NCI-H2227 treated with DMSO at 0.1 percent for 48 hours (cell line): ENCODE data around the gene ZNF532.
"Not testable (repeated sequence)": the region's sequence is repeated elsewhere in the genome, so short reads cannot be mapped to it uniquely, and the experiment has no call there.

Experiments used
- DNase-seq: peaks from one replicate; lab custom pipeline; 2025; lab: John Stamatoyannopoulos, UW

ZNF532 gene

GRCh38 chr18:58850786-58851469 is 13.7 kb upstream of the ZNF532 start:
- no peak for DNase-seq

DNA sequence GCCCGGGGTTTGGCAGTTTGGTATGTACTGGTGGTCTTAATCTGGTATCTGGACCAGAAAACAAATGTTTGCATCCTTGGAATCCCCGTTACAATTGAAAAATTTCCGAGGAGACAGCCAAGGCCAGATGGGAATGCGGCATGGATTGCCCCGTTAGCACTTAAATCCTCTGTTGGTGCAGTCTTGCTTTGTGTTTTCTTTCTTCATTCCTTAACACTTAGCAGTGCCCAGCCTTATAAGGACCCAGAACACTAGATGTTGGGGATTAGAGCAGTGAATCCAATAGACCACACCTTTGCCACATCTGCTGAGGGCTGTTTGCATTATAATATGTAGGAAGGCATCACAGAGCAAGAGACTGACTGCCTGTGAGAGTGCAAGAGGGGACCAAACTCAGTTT is 12.8 kb upstream of the ZNF532 start:
- DNase-seq: no peak

- no peak for DNase-seq
Observed at GRCh38 chr18:58852629-58853028, 12.0 kb upstream of the ZNF532 start.

DNA sequence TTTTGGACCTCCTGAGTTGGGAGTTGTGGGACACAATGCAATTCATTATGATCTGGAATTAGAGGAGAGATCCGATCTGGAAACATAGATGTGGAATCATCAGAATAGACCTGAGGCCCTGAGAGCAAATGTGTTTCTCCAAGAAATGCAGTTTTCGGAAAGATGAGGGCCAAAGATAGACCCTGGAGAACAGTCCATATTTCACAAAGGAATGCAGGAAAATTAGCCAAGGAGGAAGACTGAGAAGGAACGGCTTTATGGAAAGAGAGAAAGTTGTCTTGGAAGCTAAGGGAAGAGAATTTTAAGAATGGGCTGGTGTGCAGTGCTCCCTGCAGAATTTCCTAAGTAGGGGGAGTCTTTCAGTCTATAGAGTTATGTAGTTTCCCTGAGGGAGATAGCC is 11.1 kb upstream of the ZNF532 start:
- no peak for DNase-seq

- DNase-seq: not testable (repeated sequence)
Observed at GRCh38 chr18:58855521-58855920, 9.2 kb upstream of the ZNF532 start.

DNA sequence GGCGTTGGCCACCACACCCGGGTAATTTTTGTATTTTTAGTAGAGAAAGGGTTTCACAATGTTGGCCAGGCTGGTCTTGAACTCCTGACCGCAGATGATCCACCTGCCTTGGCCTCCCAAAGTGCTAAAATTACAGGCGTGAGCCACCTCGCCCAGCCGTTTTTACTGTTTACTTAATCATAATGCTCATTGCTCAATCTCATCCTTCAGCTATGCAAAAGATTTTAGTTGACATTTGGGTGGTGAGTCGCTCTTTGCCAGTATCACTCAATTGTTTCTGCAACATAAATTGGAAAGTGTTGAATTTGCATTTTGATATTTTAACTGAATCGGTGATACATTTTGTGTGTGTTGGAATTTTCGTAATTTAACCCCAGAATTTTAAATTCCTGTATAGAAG is 7.8 kb upstream of the ZNF532 start:
- no peak for DNase-seq

DNA sequence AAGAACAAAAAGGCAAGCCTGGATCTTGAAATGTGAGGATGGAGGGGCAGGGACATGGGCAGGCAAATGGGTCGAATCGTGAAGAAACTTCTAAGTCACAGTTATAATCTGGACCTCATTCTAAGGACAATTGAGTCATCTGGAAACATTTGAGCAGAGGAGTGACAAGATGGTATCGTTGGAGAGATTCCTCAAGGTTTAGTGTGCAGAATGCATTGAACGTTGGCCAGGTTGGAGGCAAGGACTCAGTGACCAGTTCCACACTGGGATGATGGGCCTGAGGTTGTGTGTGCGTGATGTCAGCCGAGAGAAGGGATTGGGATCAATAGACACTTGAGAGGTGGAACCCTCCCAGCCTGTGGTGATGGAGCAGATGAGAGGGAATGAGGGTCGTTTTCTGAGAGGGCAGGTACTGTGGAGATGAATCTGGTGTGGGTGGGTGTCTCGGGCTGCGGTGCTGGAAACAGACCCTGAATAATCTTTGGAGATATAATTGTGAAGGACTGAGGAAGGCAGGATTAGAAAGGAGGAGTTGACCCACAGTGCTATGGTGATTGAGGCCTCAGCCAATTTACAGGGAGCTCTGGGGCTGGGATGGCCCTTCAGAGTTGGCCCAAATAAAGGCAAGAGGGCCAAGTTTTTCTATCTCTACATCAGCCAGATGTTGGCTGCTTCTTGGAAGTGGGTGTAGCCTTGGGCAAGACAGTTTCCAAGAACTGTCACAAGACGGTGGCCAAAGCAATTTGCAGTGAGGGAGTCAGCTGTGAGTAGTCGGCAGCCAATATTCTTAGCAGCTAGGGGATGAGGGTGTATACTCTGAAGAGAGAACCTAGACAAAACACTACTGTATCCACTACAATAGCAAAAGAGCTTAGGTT is 5.8 kb upstream of the ZNF532 start:
- DNase-seq: no peak

- DNase-seq: no peak
Observed at GRCh38 chr18:58859907-58860306, 4.8 kb upstream of the ZNF532 start.

DNA sequence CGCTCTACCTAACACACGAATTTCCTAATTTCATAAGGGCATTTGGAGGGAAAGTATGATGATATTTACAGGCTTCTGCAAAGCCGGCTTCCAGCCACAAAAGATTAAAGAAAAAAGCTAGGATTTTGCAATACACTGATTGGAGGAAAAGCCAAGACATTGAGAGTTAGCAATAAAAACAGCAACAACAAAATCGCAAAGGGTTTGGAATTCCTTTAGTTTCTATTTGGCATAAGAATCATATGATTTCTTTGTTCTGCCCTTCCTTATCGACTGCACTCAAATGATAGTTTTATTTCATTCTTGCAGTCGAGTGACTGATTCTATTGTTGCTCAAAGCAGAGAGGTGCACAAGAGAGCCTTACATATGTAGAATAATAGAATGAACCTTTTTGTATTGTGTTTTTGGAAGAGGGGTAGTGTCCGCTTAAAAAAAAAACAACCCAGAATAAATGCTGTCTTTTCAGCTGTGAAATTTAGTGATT is 3.9 kb upstream of the ZNF532 start:
- DNase-seq: peak; percentile 86

DNA sequence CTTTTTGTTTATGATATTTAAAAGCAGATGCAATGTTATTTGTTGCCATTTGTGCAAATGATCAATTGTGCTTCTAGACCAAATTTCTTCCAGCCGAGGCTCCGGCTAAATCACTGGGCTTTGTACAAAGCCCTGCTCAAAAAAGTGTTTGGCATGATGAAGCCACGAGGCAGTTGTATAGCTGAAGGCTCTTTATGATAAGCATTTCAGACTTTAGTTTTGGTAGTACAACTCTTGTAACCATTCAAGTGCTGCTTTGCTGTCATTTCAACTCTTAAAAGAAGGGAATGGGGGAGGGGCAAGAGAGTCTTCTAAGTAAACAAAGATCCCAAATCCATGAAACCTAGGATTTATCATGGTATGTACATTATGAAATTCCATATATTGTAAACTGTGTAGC is 3.3 kb upstream of the ZNF532 start:
- DNase-seq: peak; percentile 86

GRCh38 chr18:58861861-58862301 is 2.8 kb upstream of the ZNF532 start:
- DNase-seq: no peak

DNA sequence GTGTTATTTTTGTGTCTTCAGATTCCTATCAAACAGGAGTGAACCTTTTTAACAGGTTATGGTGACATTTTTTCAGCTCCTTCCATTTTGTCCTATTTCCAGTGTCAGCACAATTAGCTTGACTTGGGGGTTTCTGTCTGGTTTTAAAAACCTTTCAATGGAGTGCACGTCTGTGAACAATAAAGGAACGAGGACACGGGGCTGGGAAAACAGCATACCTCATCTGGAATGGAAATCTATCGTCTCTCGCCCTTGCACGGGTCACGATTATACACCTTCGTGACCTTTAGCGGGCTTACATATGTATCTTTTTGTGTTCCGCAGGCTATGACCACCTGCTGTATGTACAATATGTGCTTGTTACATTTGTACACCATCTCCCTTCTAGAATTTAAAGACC is 2.3 kb upstream of the ZNF532 start:
- DNase-seq: peak; percentile 77

GRCh38 chr18:58862851-58863538 is 1.7 kb upstream of the ZNF532 start:
- DNase-seq: no peak

DNA sequence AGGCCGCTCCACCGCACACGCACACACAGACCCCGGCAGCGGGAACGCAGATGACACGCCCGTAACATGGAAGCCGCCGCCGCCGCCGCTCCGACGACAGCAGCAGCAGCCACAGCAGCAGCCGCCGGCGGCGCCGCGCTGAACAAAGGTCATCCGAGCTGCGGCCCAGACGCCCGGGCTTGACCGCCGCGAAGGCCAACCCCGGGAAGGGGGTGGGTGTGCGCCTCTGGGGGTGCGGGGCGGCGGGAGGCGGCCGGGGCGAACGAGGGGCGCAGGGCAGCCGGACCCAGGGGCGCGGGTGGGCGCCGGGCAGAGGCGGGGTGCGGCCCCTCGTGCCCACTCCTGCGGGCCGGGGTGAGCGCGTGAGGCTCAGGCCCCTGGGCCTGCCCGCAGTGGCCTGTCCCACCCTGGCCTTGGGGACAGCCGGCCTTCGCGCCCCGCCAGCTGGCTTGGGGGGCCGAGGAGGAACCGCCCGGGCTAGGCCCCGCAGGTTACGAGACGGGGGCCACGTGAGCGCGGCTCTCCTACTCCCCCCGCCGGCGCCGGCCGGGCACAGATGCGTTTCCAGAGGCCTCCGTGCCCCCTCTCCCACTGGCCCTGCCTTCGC is 1.0 kb upstream of the ZNF532 start:
- DNase-seq: no peak

GRCh38 chr18:58865033-58865590 is 435 bp downstream of the ZNF532 start:
- DNase-seq: peak; percentile 80

DNA sequence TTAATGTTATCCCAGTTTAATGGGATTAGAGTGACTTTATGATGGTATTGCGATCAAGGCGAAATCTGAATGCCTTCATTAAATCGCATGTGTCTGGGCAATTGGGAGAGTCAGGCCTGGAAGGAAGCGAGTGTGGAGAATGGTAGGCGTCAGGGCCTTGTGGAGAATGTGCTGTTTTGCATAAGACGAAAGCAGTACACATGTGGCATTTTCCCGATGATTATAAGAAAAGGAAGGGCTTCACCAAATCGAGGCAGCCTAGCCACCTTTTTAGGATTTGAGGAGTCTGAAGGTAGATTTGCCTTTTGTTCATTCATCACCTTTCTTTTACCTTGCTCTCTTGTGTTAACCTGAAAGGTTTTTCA is 1.0 kb downstream of the ZNF532 start:
- DNase-seq: peak; percentile 54

DNA sequence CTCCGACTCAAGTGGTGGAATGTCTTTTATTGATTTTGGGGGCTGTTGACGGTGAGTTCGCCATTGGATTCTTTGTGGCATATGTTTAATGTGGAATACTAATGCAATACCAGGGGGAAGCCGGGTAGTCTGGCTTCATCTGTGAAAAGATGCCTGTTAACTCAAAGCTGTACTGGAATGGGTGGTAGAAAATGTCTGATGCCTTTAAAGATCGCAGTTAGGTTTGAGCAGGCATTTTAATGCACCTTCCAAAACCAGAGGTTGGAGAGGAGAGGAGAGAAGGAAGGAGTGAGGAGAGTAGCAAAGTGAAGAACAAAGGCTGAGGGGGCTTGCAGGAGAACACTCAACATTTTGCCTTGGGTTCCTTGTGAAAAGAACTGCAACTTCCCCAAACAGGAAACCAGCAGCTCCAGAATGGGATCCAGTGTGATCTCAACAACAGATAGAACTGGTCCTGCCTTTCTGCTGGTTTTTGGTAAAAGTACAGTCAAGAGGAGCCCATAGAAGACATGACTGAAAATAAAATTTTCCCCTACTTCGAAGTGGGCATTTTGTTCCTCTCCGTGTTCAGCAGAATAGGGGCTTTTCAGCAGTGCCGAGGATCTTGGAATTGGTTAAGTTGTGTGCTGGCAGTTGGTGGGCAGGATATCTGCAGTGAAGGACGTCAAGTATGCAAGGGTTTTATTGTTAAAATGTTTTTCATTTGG is 1.5 kb downstream of the ZNF532 start:
- no peak for DNase-seq

DNA sequence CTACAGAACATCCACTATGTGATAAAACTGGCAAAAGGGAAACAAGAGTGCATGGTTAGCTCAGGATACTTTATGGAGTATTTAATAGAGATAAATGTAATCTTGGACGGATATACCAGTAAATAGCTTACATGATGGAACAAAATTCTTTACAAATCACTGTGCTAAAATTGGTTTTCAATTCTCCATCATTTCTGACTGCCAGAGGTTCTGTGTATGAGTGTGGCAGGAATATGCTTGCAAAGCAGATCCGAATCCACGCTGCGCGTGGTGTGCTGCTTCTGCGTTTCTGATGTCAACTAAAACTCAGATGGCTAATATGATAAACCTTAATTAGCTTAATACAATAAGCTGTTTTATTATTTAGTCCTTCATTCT is 2.1 kb downstream of the ZNF532 start:
- no peak for DNase-seq

DNA sequence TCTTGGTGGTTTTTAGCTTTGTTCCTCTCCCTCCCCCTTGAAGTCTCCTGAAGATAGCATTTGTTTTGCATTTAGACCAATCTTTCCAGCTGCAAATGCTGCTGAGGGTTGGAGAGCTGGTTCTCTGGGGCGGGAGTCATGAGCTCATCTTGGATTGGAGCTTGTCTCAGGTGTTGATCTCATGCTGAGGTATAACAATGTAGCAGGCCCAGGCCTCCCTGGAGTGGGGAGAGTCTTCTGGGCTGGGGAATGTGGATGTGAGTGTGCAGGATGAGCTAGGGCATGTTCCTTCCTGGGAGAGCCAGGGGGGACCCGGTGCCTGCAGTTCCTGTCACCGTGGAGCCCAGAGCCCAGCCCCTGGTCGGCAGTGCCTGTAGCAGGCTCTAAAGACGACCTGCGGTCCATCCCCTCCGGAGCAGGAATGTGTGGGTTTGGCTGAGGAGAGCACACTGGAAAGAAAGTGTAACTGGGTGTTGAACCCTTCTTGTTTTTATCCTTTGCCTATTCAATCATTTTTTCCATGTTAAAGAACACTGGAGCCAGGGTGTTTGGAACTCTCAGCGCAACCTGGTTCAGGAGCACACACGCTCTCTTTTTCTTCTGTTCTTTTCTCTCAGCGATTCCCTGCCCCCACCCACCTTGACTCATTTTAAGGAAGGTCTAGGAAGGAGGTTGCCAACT is 2.7 kb downstream of the ZNF532 start:
- DNase-seq: peak; percentile 62

GRCh38 chr18:58868440-58868839 is 3.8 kb downstream of the ZNF532 start:
- DNase-seq: no peak

DNA sequence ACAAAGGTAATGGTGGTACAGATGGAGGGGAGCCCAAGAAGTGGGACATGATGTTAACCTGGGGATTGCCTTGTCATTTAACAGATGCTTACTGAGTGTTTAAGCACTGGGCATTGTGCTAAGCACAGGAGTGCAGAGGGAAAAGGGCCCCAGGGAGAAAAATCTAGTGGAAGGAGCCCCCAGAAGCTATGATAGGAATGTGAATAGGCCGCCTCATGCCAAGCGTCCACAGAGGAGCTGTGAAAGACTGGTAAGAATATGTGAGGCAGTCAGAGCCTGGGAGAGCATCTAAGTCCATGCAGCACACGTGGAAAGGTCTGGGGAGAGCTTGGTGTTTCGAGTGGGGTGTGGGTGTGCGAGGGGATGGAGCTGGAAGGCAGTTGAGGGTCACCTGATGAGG is 5.5 kb downstream of the ZNF532 start:
- no peak for DNase-seq
